Lower lobe of right lung (tissue), 2 donors: Measurements from ENCODE around the gene ANKRD23. TPM values are rescaled to one million over a fixed set of nuclear protein-coding genes. Genes with fewer than 3 reads are reported as not detected.

Source experiments
- ATAC-seq, 2 donors: fragments of 200-7000 bp; cut with Tn5 transposase; one replicate each; pipeline ENCODE4 v1.9.1; 2020 to 2022; ENCODE audit warnings: mild to moderate bottlenecking in 2 of 2, moderate library complexity in 2 of 2
- DNase-seq: peaks from one replicate; pipeline ENCODE4 v3.0.0-alpha.2; 2020
- H3K27ac ChIP-seq: fragments of 200-600 bp; one replicate; pipeline ENCODE4 v1.8.0; 2022
- H3K27me3 ChIP-seq: fragments of 200-600 bp; one replicate; pipeline ENCODE4 v1.8.0; 2022; ENCODE audit warnings: low read depth
- H3K36me3 ChIP-seq: fragments of 200-600 bp; one replicate; pipeline ENCODE4 v1.8.0; 2022; ENCODE audit warnings: mild to moderate bottlenecking
- H3K4me1 ChIP-seq: fragments of 200-600 bp; one replicate; pipeline ENCODE4 v1.8.0; 2022
- H3K4me3 ChIP-seq: fragments of 200-600 bp; one replicate; pipeline ENCODE4 v1.8.0; 2022; ENCODE audit warnings: mild to moderate bottlenecking
- H3K9me3 ChIP-seq: fragments of 200-600 bp; one replicate; pipeline ENCODE4 v1.8.0; 2022
- CTCF ChIP-seq: fragments of 200-600 bp; IDR thresholded peaks from one replicate; pipeline ENCODE4 v1.8.0; 2022; ENCODE audit warnings: antibody characterized with exemption, mild to moderate bottlenecking
- intact Hi-C: fragments of 100-400 bp; cut with DNase I; formaldehyde crosslinking; loops from one replicate; pipeline ENCODE4 v1.11.0; 2022
- total RNA-seq: library from RNA; stranded (reverse); fragmentation: NEBNext Ultra II Directional; extraction: Animal tissue kit (Norgen Biotek cat#: 25700); gene quantifications from one replicate; pipeline ENCODE4 v1.2.1, GENCODE V29; 2021
- donor health status: DM: no; HTN: yes; CAD: no; lungs with severe emphysema.

Gene ANKRD23
- total RNA-seq, 1 donor from 2014 or later, result 3.5 TPM

DNA sequence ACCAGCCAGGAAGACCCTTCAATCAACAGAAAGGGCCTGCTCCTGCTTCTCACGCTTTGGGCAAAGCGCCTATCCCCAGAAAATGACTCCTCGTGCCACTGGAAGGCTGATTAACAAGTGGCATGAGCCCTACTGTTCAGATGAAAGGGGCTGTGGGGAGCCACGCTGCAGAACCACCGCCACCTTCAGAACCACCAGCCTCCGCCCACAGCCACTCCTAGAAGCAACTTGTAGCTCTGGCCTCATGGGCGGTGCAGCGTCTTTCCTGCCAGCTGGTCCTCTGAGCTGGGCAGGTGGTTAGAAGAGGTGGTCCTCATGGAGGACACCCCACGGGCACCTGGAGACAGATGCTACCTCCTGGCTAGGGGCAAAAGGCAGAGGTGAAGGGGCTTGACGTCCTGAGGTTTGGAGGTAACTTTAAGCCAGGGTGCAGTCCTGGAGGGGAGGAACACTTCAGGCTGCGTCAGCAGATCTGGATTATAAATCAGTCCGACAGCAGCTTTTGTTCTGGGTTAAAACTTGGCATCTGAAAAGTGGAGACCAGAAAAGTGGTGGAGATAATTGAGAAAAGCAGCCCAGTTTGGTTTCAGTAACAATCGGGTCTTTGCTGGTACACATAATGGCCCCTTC, 26.9 kb upstream of the ANKRD23 start:
- ATAC-seq, result peak; percentile 21 to 25
- peak; percentile 75 for DNase-seq
- no peak for TF ChIP-seq CTCF

DNA sequence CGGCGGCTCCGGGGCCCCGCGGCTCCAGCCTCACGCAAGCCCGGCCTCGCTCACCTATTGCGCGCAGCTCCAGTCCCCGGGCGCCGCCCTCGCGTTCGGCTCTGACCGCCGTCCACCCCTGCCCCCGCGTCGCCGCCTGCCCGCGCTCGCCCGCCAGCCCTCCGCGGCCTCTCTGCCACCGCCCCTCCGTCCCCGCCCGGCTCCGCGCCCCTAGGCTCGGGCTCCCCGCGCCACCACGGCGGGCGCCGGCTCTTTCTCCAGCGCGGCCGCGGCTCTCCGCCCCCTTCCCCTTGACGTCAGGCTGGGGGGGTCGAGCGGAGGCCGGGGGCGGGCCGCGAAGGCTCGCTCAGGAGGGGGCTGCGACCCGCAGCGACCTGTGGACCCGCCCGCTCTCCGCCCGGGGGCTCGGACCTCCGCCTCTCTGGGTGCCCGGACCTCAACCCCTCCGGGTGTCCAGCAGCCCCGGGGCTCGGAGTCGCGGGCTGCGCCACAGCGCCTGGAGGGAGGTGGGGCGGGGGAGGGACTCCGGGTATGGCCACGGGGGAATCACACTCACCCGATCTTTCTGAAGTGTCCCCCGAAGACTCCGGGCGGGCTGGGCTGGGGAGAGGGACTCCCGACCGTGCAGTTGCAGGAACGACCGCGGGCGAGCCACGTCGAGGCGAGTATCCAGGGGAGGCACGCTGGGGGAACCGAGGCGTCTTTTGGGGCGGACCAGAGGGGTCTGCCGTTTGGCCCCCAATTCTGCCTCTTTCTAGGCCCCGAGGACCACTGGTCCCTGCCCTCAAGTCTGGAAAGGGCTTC, 26.2 kb upstream of the ANKRD23 start, which contains the start of gene SEMA4C:
Gene SEMA4C (minus strand): TSS at position 259 of the 804 bp plus-strand sequence. CDS start 2,194 bp downstream, outside the sequence.
- intact Hi-C loops, result no loop called here
- Histone ChIP-seq H3K27ac (peak within 1 kb of the TSS; percentile 96), H3K4me1 (peaks cover 67% of the 10 kb centered on the region), H3K27me3 (no peaks in the 10 kb centered on the region), H3K36me3 (peaks cover 25% of the 10 kb centered on the region), H3K9me3 (no peaks in the 10 kb centered on the region), H3K4me3 (peak within 1 kb of the TSS; percentile 97)
- peak; percentile 69 to 70 for ATAC-seq
- TF ChIP-seq CTCF, result no peak
- peak; percentile 70 for DNase-seq

More for the DNA sequence above, 26.9 kb upstream of the ANKRD23 start:
- H3K4me3 ChIP-seq, result peak overlapping the region; percentile 97
- H3K9me3 ChIP-seq, result no peaks in the 10 kb centered on the region
- peak overlapping the region; percentile 96 for H3K27ac ChIP-seq
- H3K4me1 ChIP-seq, result peaks cover 65% of the 10 kb centered on the region
- intact Hi-C loops, result no loop called here
- H3K36me3 ChIP-seq, result peaks cover 18% of the 10 kb centered on the region
- no peaks in the 10 kb centered on the region for H3K27me3 ChIP-seq

GRCh38 chr2:96869281-96869821, 25.5 kb upstream of the ANKRD23 start:
- peak overlapping the region; percentile 97 for H3K4me3 ChIP-seq
- H3K4me1 ChIP-seq, result peaks cover 66% of the 10 kb centered on the region
- intact Hi-C loops, result no loop called here
- peak overlapping the region; percentile 96 for H3K27ac ChIP-seq
- peak; percentile 19 for TF ChIP-seq CTCF
- peak; percentile 67 to 71 for ATAC-seq
- no peaks in the 10 kb centered on the region for H3K9me3 ChIP-seq
- peaks cover 32% of the 10 kb centered on the region for H3K36me3 ChIP-seq
- DNase-seq, result peak; percentile 78
- no peaks in the 10 kb centered on the region for H3K27me3 ChIP-seq

GRCh38 chr2:96868555-96869280, 24.9 kb upstream of the ANKRD23 start:
- peak; percentile 89 for DNase-seq
- peak; percentile 75 to 79 for ATAC-seq
- Histone ChIP-seq H3K36me3 (peaks cover 38% of the 10 kb centered on the region), H3K4me3 (peak overlapping the region; percentile 97), H3K4me1 (peaks cover 63% of the 10 kb centered on the region), H3K27ac (peak overlapping the region; percentile 96), H3K27me3 (no peaks in the 10 kb centered on the region), H3K9me3 (no peaks in the 10 kb centered on the region)
- peak; percentile 68 for TF ChIP-seq CTCF
- intact Hi-C loops, result no loop called here
